ENCODE results near the gene MRPL58. TPM values are rescaled to one million over a fixed set of nuclear protein-coding genes. Genes with fewer than 3 reads are reported as not detected.

The MRPL58 gene
- 27.0 and 30.6 TPM in 2 replicates for total RNA-seq

DNA sequence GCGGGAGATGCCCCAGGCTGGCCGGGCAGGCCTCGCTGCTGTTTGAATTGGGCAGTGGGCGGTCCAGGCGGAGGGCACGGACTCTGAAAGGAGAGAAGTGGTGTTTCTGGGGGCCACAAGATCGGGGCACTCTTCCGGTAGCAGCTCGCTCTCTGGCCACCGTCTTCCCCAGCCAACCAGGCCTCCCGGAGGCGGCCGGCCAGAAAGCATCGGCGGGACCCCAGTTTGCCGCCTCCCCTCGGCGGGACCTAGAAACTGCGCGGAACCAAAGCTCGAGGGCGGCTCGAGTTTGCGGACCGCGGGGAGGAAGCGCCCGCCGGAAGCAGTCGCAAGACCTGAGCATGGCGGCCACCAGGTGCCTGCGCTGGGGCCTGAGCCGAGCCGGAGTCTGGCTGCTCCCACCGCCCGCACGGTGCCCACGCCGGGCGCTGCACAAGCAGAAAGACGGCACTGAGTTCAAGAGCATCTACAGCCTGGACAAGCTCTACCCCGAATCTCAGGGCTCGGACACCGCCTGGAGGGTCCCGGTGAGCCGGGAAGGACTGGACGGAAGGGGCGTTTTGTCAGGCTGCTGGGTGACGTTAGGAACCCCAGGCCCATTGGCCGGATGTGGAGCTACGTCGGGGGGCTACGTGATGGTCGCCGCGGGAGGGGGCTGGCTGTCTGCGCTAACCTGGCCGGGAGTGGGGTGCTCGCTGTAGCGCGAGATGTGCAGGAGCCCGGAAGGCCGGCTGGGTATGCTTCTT, at the start of gene MRPL58:
Gene MRPL58 (plus strand): TSS at position 325 of the 746 bp plus-strand sequence. CDS start 17 bp downstream, at position 342.

DNA sequence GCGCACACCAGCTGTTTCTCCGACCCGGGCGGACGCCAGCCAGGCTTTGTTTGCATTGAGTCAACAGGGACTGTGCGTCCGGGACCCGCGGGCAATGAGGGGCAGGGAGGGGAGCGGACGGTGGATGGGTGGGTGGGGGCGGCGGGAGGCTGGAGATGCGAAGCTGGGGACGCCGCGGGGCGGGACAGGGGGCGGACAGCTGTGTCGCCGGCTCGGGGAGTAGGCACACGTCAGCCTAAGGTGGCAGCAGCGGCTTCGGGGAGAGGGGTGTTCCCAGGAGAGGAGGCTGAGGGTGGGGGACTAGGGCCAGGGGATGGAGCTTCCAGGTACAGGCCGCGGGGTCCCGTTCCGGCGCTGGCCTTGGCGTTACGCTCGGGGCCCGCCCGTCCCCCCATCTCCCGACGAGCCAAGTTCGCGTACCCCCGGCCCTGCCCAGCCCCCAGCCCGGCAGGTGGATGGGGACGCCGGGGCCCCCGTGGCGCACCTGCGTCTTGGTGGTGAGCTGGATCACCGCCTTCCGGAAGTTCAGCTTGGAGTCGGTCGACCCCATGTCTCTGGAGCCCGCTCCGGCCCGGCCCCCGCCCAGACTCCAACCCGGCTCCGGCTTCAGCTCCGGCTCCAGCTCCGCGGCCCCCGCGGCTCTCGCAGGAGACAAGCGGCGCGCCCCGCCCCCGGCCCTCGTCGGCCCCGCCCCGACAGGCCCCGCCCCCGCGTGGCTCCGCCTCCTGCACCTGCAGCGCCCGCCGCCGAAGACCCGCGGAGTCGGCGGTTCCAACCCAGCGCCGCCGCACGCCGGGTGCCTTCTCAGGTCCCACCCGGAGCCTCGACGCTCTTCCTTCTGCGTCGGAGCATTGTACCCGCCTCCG, 40.1 kb upstream of the MRPL58 start, which contains the start of gene HID1:
Gene HID1 (minus strand): TSS at position 653 of the 866 bp plus-strand sequence. CDS start 103 bp downstream, at position 550.

DNA sequence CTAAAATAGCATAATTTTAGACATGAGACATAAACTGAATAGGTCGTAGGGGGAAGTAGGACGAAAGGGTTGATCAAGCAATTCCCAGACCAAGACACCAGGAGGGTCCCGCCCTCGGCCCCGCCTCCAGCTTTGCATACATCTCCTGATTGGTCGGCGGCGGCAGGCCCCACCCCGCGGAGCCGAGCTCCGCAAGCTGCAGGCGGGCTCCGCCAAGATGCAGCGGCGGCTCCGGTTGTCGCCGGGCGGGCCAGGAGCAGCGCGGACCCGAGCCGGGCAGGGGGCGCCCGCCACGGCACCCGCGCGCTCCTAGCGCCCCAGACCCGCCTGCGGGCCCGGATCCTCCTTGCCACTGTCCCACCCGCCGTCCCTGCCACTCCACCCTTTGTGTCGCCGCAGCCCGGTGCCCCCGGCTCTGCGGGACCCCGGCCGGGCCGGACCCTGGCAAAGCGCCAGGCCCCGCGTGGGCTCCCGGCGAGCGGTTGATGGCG, 25.0 kb upstream of the MRPL58 start, which contains the start of gene CDR2L:
Gene CDR2L (plus strand): TSS at position 215 of the 491 bp plus-strand sequence. CDS start 412 bp downstream, outside the sequence.

DNA sequence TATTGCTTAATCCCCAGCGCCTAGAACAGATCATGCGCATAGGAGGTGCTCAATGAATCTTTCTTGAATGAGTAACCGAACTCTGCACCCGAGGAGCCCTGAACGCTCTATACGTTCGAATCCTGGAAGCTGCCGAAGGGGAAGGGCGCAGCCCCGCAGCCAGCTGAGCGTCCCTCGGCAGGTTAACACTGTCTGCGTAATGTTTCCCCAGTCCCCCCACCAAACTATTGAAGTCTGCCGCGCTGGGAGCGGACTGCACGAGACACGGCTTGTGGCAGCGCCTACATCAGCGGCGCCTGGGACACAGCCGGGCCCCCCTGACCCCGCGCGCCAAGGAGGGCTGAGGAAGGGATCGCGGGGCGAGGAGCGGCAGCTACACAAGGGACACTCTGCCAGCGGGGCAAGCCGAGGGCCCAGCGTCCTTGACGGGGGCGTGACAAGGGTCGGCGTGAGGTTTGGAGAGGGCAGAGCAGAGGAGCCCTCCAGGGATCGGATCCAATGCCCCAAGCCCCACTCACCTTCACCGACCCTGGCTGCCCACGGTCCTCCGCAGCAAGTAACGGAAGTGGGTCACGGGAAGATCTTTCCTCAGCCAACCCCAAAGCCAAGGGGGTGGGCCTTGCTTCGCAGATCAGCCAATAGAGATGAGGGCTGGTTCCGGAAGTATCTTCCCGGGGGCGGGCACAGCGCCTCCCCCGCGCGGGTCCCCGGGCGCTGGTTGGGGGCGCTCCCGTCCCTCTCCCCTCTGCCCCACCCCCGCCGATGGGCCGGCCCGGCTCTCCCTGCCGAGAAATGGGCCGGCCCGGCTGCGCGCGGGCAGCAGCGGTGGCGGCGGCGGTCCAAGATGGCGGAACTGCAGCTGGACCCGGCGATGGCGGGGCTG, 34.2 kb downstream of the MRPL58 start, which contains the start of the genes ATP5PD and KCTD2:
Gene ATP5PD (minus strand): TSS at position 563 of the 883 bp plus-strand sequence. CDS start 4,319 bp downstream, outside the sequence.
Gene KCTD2 (plus strand): TSS at position 819 of the 883 bp plus-strand sequence. CDS start 26 bp downstream, at position 845.

Other genes starting within 250 kb of the MRPL58 start
- 36.7 and 41.0 TPM in 2 replicates for gene NAT9, start 236.3 kb upstream of the MRPL58 start, total RNA-seq
- under 0.01 TPM in 1 of 2 replicates, not detected in the other for gene GRIN2C, start 152.8 kb upstream of the MRPL58 start, total RNA-seq
- gene FDXR, start 139.7 kb upstream of the MRPL58 start, total RNA-seq = 16.6 and 19.6 TPM in 2 replicates
- not detected in 2 replicates for gene FADS6, start 119.0 kb upstream of the MRPL58 start, total RNA-seq
- gene USH1G, start 89.4 kb upstream of the MRPL58 start, total RNA-seq = not detected in 2 replicates
- gene OTOP2, start 88.4 kb upstream of the MRPL58 start, total RNA-seq = not detected in 2 replicates
- not detected in 2 replicates for gene OTOP3, start 76.8 kb upstream of the MRPL58 start, total RNA-seq
- 1.3 and 1.5 TPM in 2 replicates for gene HID1, start 39.9 kb upstream of the MRPL58 start, total RNA-seq
- gene CDR2L, start 25.0 kb upstream of the MRPL58 start, total RNA-seq = 11.2 and 11.9 TPM in 2 replicates
- gene ATP5PD, start 34.3 kb downstream of the MRPL58 start, total RNA-seq = 371 and 373 TPM in 2 replicates
- gene KCTD2, start 34.6 kb downstream of the MRPL58 start, total RNA-seq = 15.0 and 15.9 TPM in 2 replicates
- gene SLC16A5, start 75.3 kb downstream of the MRPL58 start, total RNA-seq = 1.1 and 1.5 TPM in 2 replicates
- gene ARMC7, start 97.3 kb downstream of the MRPL58 start, total RNA-seq = 1.6 and 1.8 TPM in 2 replicates
- 33.4 and 44.3 TPM in 2 replicates for gene NT5C, start 119.1 kb downstream of the MRPL58 start, total RNA-seq
- gene JPT1, start 141.8 kb downstream of the MRPL58 start, total RNA-seq = 60.5 and 68.2 TPM in 2 replicates
- gene SUMO2, start 170.3 kb downstream of the MRPL58 start, total RNA-seq = 123 and 178 TPM in 2 replicates
- gene NUP85, start 193.0 kb downstream of the MRPL58 start, total RNA-seq = 21.5 and 28.4 TPM in 2 replicates
- 13.0 and 13.3 TPM in 2 replicates for gene GGA3, start 248.9 kb downstream of the MRPL58 start, total RNA-seq
- 58.7 and 62.5 TPM in 2 replicates for gene MRPS7, start 249.2 kb downstream of the MRPL58 start, total RNA-seq

Measured in aortic smooth muscle cell (primary cell).